Endothelial cell of umbilical vein (primary cell): ENCODE results near the gene GSK3A. TPM values are rescaled to one million over a fixed set of nuclear protein-coding genes. Genes with fewer than 3 reads are reported as not detected.
A peak's percentile ranks its signal among the peaks of the same experiment; 100 is the strongest.

Source experiments
- BruUV-seq: library from RNA; stranded (reverse); fragments of 400-500 nt; replicated peaks from 2 replicates; lab custom pipeline; 2021; lab: Mats Ljungman, UMichigan
- CTCF ChIA-PET: fragments of 300-600, 350-600 bp; sonication (Branson Sonifier 250); formaldehyde crosslinking; loops from one replicate; lab custom pipeline; 2021; ENCODE audit warnings: antibody characterized with exemption, inconsistent platforms; lab: Charles Lee
- POLR2A ChIA-PET: fragments of 300-600, 350-600 bp; sonication (Branson Sonifier 250); formaldehyde crosslinking; loops from one replicate; lab custom pipeline; 2021; ENCODE audit warnings: antibody characterized with exemption, inconsistent platforms; lab: Charles Lee
- DNase-seq: peaks from one replicate; pipeline ENCODE4 v3.0.0-alpha.2; 2011; ENCODE audit warnings: low read depth, low spot score
- FAIRE-seq: peaks from 2 replicates; lab custom pipeline; 2011; peaks lifted over from hg19 to GRCh38; lab: Jason Lieb, UNC
- H2AFZ ChIP-seq: 2 replicates; pipeline ENCODE4 v1.6.0; 2012; ENCODE audit warnings: low read depth, low read length, control low read depth, inconsistent platforms
- H3K27ac ChIP-seq: 2 replicates; pipeline ENCODE4 v1.5.1; 2011; ENCODE audit warnings: low read depth, mild to moderate bottlenecking, control low read depth, low read length, moderate library complexity; ENCODE audit not compliant: insufficient read depth
- H3K27me3 ChIP-seq, 2 experiments: 2 replicates each; pipeline versions ENCODE4 v1.6.0 to v1.6.1; 2011; ENCODE audit warnings: low read length in 2 of 2, mixed read lengths in 1 of 2; ENCODE audit not compliant: control insufficient read depth in 2 of 2, insufficient read depth in 2 of 2
- H3K36me3 ChIP-seq, 2 experiments: 2 replicates in 1 of 2; 3 replicates in 1 of 2; pipeline ENCODE4 v1.5.1; 2011; ENCODE audit warnings: low read length in 2 of 2, mild to moderate bottlenecking in 1 of 2, moderate library complexity in 1 of 2; ENCODE audit not compliant: control insufficient read depth in 2 of 2, insufficient read depth in 2 of 2; ENCODE audit errors: extremely low read depth in 1 of 2
- H3K4me1 ChIP-seq: 3 replicates; pipeline ENCODE4 v1.5.1; 2011; ENCODE audit warnings: mild to moderate bottlenecking, low read length; ENCODE audit not compliant: control insufficient read depth, insufficient read depth; ENCODE audit errors: extremely low read depth
- H3K4me2 ChIP-seq: 2 replicates; pipeline ENCODE4 v1.6.1; 2011; ENCODE audit warnings: low read length, control low read depth, mixed read lengths; ENCODE audit not compliant: insufficient read depth
- H3K4me3 ChIP-seq, 3 experiments: fragments of 200-600 bp in 1 of 3; sonication (generic), shearing (Covaris generic) in 1 of 3; replicated peaks in 1 of 3; 2 replicates each; pipeline ENCODE4 v1.5.1; 2011 to 2016; ENCODE audit warnings: control low read depth in 3 of 3, low read length in 3 of 3, mild to moderate bottlenecking in 2 of 3, inconsistent platforms in 1 of 3, low read depth in 1 of 3, moderate library complexity in 1 of 3; ENCODE audit not compliant: insufficient read depth in 1 of 3
- H3K79me2 ChIP-seq: 2 replicates; pipeline ENCODE4 v1.6.0; 2012; ENCODE audit warnings: low read length, inconsistent platforms; ENCODE audit not compliant: control insufficient read depth, insufficient read depth
- H3K9ac ChIP-seq: replicated peaks from 2 replicates; pipeline ENCODE3; 2011; ENCODE audit warnings: low read length, control low read depth; ENCODE audit not compliant: insufficient read depth; ENCODE audit errors: extremely low read depth
- H3K9me1 ChIP-seq: replicated peaks from 3 replicates; pipeline ENCODE4 v1.6.0; 2011; ENCODE audit warnings: mild to moderate bottlenecking, low read length; ENCODE audit not compliant: control insufficient read depth, insufficient read depth; ENCODE audit errors: extremely low read depth
- H3K9me3 ChIP-seq: replicated peaks from 2 replicates; pipeline ENCODE4 v1.5.1; 2012; ENCODE audit warnings: low read length, inconsistent platforms; ENCODE audit not compliant: control insufficient read depth, insufficient read depth
- H4K20me1 ChIP-seq: replicated peaks from 2 replicates; pipeline ENCODE3; 2011; ENCODE audit warnings: mild to moderate bottlenecking, low read length; ENCODE audit not compliant: control insufficient read depth, insufficient read depth; ENCODE audit errors: extremely low read depth
- CTCF ChIP-seq, 2 donors: IDR thresholded peaks; 1 replicate in 1 of 2; 2 replicates in 1 of 2; pipeline ENCODE4 v1.5.1; 2011; ENCODE audit warnings: low read length in 2 of 2, mild to moderate bottlenecking in 2 of 2, moderate library complexity in 2 of 2, control low read depth in 1 of 2, inconsistent platforms in 1 of 2, low read depth in 1 of 2; ENCODE audit not compliant: insufficient read depth in 1 of 2; ENCODE audit errors: extremely low read depth in 1 of 2
- EZH2 ChIP-seq: IDR thresholded peaks from 2 replicates; pipeline ENCODE4 v1.6.1; 2012; ENCODE audit warnings: borderline replicate concordance, low read depth, mild to moderate bottlenecking, moderate library complexity, low read length, inconsistent platforms; ENCODE audit not compliant: severe bottlenecking
- FOS ChIP-seq: IDR thresholded peaks from 2 replicates; pipeline ENCODE4 v1.6.1; 2011; ENCODE audit warnings: mild to moderate bottlenecking, low read length, moderate library complexity, borderline replicate concordance; ENCODE audit not compliant: insufficient read depth
- GATA2 ChIP-seq: IDR thresholded peaks from 2 replicates; pipeline ENCODE4 v1.7.0; 2011; ENCODE audit warnings: low read depth, mild to moderate bottlenecking, moderate library complexity, mixed read lengths, low read length; ENCODE audit not compliant: insufficient read length, insufficient read depth
- JUN ChIP-seq: IDR thresholded peaks from 2 replicates; pipeline ENCODE4 v1.6.1; 2011; ENCODE audit warnings: borderline replicate concordance, low read depth; ENCODE audit not compliant: insufficient read length, insufficient read depth
- MAX ChIP-seq: IDR thresholded peaks from 2 replicates; pipeline ENCODE4 v1.6.1; 2011; ENCODE audit not compliant: insufficient read depth, insufficient read length
- MYC ChIP-seq: IDR thresholded peaks from one replicate; pipeline ENCODE4 v1.6.1; 2011; ENCODE audit warnings: mild to moderate bottlenecking, low read depth, low read length
- POLR2A ChIP-seq: IDR thresholded peaks from 2 replicates; pipeline ENCODE4 v1.6.1; 2012; ENCODE audit warnings: low read depth, mild to moderate bottlenecking, control low read depth, low read length
- POLR2AphosphoS5 ChIP-seq: IDR thresholded peaks from 2 replicates; pipeline ENCODE4 v1.6.1; 2012; ENCODE audit warnings: low read depth, mild to moderate bottlenecking, control low read depth, low read length, moderate library complexity; ENCODE audit not compliant: insufficient read depth
- dilution Hi-C: fragments of 300-500 bp; cut with MboI; formaldehyde crosslinking; loops from one replicate; pipeline ENCODE4 v1.15.0; 2019; ENCODE audit warnings: low sequenced_read_pairs; ENCODE audit not compliant: extremely low pct_ligation_motif_present
- intact Hi-C: fragments of 100-400 bp; cut with micrococcal nuclease; formaldehyde crosslinking; loops from one replicate; pipeline ENCODE4 v1.10.0; 2022
- polyA plus RNA-seq, 4 experiments: library from polyadenylated mRNA; depleted of rRNA in 3 of 4; stranded (reverse) in 3 of 4; unstranded in 1 of 4; fragments of >200 nt; gene quantifications; 2 replicates each; pipeline versions ENCODE4 v1.2.1 to v1.2.3, GENCODE V29; 2011 to 2012; ENCODE audit warnings: missing spikeins in 1 of 4
- total RNA-seq: library from RNA; stranded (reverse); gene quantifications from 2 replicates; pipeline ENCODE4 v1.2.3, GENCODE V29; 2021

The GSK3A gene
- total and polyA plus RNA-seq, 2 donors (not counting 3 experiments of a cell fraction or from before 2014, with no cell fraction given), result 49.5 to 73.7 TPM

GRCh38 chr19:42232435-42232834 lies 10.0 kb downstream of the GSK3A start:
- H3K79me2 ChIP-seq, result peaks cover 10% of the 10 kb centered on the region
- no peak overlapping the region for H3K9ac ChIP-seq
- BruUV-seq, result no TSS peak
- ChIA-PET CTCF (interaction anchor here (1.3 kb wide), 1 partner anchor 10 kb away, joined by 3 read pairs; the partner anchor contains the start of gene GSK3A), POLR2A (interaction anchor here (0.5 kb wide), 2 partner anchors 45 to 159 kb away, joined by 3 to 4 read pairs; no protein-coding TSS in a partner anchor)
- peaks cover 17 to 57% of the 10 kb centered on the region in 2 experiments for H3K36me3 ChIP-seq
- H2AFZ ChIP-seq, result no peak overlapping the region
- H3K27me3 ChIP-seq, result no peaks in the 10 kb centered on the region
- H4K20me1 ChIP-seq, result no peaks in the 10 kb centered on the region
- H3K9me1 ChIP-seq, result no peaks in the 10 kb centered on the region
- FAIRE-seq, result no peak
- no peak for TF ChIP-seq CTCF (IDR thresholded peaks at IDR 0.05; ENCODE audit: extremely low read depth in 1 of 2, insufficient read depth in 1 of 2, low read depth in 1 of 2, low read length in 2 of 2)
- no peak for TF ChIP-seq GATA2
- peak; percentile 16 for TF ChIP-seq POLR2AphosphoS5
- DNase-seq, result no peak
- H3K9me3 ChIP-seq, result no peaks in the 10 kb centered on the region
- H3K4me1 ChIP-seq, result no peaks in the 10 kb centered on the region
- H3K4me2 ChIP-seq, result no peak overlapping the region
- no peak overlapping the region for H3K27ac ChIP-seq
- dilution Hi-C loops, result no loop called here
- intact Hi-C loops, result no loop called here
- no peak overlapping the region for H3K4me3 ChIP-seq

GRCh38 chr19:42230571-42230970 lies 11.8 kb downstream of the GSK3A start:
- Histone ChIP-seq H3K4me1 (no peaks in the 10 kb centered on the region), H3K9me1 (no peaks in the 10 kb centered on the region), H3K36me3 (peaks cover 17 to 58% of the 10 kb centered on the region in 2 experiments), H3K9me3 (no peaks in the 10 kb centered on the region), H3K79me2 (peaks cover 19% of the 10 kb centered on the region), H2AFZ (no peak overlapping the region), H3K4me2 (no peak overlapping the region), H3K9ac (no peak overlapping the region), H4K20me1 (no peaks in the 10 kb centered on the region), H3K4me3 (no peak overlapping the region), H3K27ac (no peak overlapping the region), H3K27me3 (no peaks in the 10 kb centered on the region)
- DNase-seq (no peak), FAIRE-seq (no peak)
- ChIA-PET POLR2A (no interaction called here), CTCF (interaction anchor here (0.6 to 1.4 kb wide), 2 partner anchors 14 to 233 kb away, joined by 3 read pairs; no protein-coding TSS in a partner anchor)
- TF ChIP-seq MAX (no peak), MYC (no peak), CTCF (IDR thresholded peaks at IDR 0.05; ENCODE audit: extremely low read depth in 1 of 2, insufficient read depth in 1 of 2, low read depth in 1 of 2, low read length in 2 of 2) (no peak), GATA2 (no peak), POLR2AphosphoS5 (no peak), POLR2A (no peak), FOS (no peak), EZH2 (no peak), JUN (no peak)
- dilution Hi-C loops (no loop called here), intact Hi-C loops (no loop called here)
- no TSS peak for BruUV-seq
